HFF-Myc (cell line): ENCODE measurements around the gene PTPRK.

Source experiments
- DNase-seq: peaks from one replicate; pipeline ENCODE4 v3.0.0-alpha.2; 2011; ENCODE audit warnings: low read depth; ENCODE audit errors: extremely low read depth
- H3K4me3 ChIP-seq: replicated peaks from 2 replicates; pipeline ENCODE4 v1.5.1; 2011; ENCODE audit warnings: low read depth, mild to moderate bottlenecking, control low read depth, low read length
- CTCF ChIP-seq: IDR thresholded peaks from 2 replicates; pipeline ENCODE4 v1.5.1; 2012; ENCODE audit warnings: mild to moderate bottlenecking, low read depth, low read length, control low read depth; ENCODE audit errors: missing control alignments

Gene PTPRK

DNA sequence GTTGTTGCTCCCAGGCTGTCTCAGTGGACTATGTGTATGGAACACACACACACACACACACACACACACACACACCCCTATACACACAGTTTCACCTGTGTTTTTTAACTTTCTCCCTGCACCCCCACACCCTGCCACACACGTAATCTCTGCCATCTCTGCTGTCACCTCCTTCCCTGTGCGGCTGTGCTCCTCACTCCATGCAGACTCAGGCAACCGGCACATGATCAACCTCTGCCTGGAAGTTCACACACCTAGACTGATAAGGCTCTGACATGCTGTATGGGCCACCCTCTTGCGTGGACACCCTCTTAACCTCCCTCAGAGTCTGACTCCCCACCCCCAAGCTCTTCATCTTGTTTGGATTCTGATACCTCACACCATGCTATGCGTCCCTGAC, 467.3 kb downstream of the PTPRK start:
- DNase-seq: no peak
- no peak overlapping the region for H3K4me3 ChIP-seq
- TF ChIP-seq CTCF: no peak

GRCh38 chr6:128047989-128048388, 472.4 kb downstream of the PTPRK start:
- no peak for TF ChIP-seq CTCF
- H3K4me3 ChIP-seq: no peak overlapping the region
- no peak for DNase-seq

- no peak overlapping the region for H3K4me3 ChIP-seq
- DNase-seq: no peak
- no peak for TF ChIP-seq CTCF
Observed at GRCh38 chr6:128046033-128046432, 474.4 kb downstream of the PTPRK start.

DNA sequence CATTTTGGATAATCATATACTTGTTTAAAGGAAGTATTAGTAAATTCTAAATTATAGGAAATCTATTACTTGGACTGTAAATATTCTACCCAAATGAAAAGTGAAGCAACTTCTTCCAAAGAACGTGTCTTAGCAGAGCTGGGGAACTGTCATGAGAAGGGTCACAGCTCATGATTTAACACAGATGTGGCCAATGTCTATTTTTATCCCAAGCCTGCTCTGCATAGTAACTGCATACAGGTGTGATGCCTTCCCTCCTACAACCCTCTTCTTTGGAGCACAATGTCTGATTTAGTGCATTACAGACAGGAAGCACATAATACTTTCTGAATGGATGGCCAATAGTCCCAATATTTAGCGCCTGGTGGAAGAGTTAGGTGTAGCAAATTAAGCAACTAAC, 480.9 kb downstream of the PTPRK start:
- H3K4me3 ChIP-seq: no peak overlapping the region
- TF ChIP-seq CTCF: no peak
- DNase-seq: peak; percentile 26

GRCh38 chr6:128036808-128037570, 483.4 kb downstream of the PTPRK start:
- no peak for TF ChIP-seq CTCF
- no peak overlapping the region for H3K4me3 ChIP-seq
- DNase-seq: no peak

- no peak overlapping the region for H3K4me3 ChIP-seq
- no peak for DNase-seq
- TF ChIP-seq CTCF: no peak
Observed at GRCh38 chr6:128033156-128033555, 487.2 kb downstream of the PTPRK start.

DNA sequence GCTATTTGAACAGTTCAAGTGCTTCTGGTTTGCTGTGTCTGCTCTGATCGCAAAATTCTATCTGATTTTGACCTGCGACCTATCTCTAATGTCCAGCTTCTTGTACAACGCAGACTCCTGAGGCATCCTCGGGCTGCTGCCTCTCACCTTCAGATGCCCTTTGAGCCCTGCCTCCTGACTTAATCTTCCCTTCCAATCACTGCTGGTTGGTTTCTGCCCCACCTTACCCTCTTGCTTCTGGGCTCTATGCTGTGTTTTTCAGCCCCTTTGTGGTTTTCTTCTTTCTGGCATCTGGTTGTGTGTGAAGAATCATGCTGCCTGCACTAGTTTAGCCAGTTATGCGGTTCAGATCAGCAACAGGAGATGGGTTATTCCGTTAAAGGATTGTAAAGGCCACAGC, 488.4 kb downstream of the PTPRK start:
- DNase-seq: no peak
- no peak for TF ChIP-seq CTCF
- H3K4me3 ChIP-seq: no peak overlapping the region
